ENCODE results near the gene CTIF.

- no peak for TF ChIP-seq CTCF (IDR thresholded peaks at IDR 0.05; ENCODE audit: poor library complexity)
- no peak for TF ChIP-seq EZH2phosphoT487 (IDR thresholded peaks at IDR 0.05; ENCODE audit: low read depth, severe bottlenecking, unreplicated experiment)
- TF ChIP-seq EZH2 (IDR thresholded peaks at IDR 0.05; ENCODE audit: borderline replicate concordance): no peak
These were observed 205.1 kb downstream of the CTIF start for GRCh38 chr18:48743886-48744285.

Measured in hepatocyte (in vitro differentiated cells).